Measurements from ENCODE around the gene IDI2.

Gene IDI2

GRCh38 chr10:987870-988666, 37.6 kb downstream of the IDI2 start, which contains the start of gene GTPBP4:
Gene GTPBP4 (plus strand): TSS chr10:988434. CDS start chr10:988480, 46 bp downstream.
- peak; percentile 30 for FAIRE-seq
- TF ChIP-seq POLR2A (IDR thresholded peaks at IDR 0.05; ENCODE audit: low read depth, low read length): peak; percentile 60; the same call in 1 of the 2 replicates
- DNase-seq (ENCODE audit: insufficient read length, low spot score): peak; percentile 85

DNA sequence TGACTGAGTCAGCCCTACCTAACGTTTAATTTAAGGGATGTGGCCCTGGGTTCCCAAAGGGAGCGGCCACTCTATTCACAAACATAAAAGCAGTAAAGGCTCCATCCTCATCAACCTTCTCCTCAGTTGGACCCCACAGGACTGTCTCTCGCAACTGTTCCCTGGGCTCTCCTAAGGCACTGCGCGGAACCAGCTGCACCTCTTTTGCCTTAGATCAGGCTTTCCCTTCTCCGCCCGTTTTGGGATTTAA, 38.1 kb downstream of the IDI2 start:
- no peak for FAIRE-seq
- DNase-seq (ENCODE audit: insufficient read length, low spot score): no peak

GRCh38 chr10:986881-987619, 38.6 kb downstream of the IDI2 start:
- FAIRE-seq: no peak
- TF ChIP-seq POLR2A (IDR thresholded peaks at IDR 0.05; ENCODE audit: low read depth, low read length): no peak
- peak; percentile 22 for DNase-seq (ENCODE audit: insufficient read length, low spot score)

More for the DNA sequence above, 38.1 kb downstream of the IDI2 start:
- TF ChIP-seq POLR2A (IDR thresholded peaks at IDR 0.05; ENCODE audit: low read depth, low read length): no peak

- TF ChIP-seq POLR2A (IDR thresholded peaks at IDR 0.05; ENCODE audit: low read depth, low read length): no peak
- FAIRE-seq: no peak
- peak; percentile 35 for DNase-seq (ENCODE audit: insufficient read length, low spot score)
Observed at GRCh38 chr10:986137-986825, 39.4 kb downstream of the IDI2 start.

GRCh38 chr10:985361-985760, 40.3 kb downstream of the IDI2 start:
- no peak for TF ChIP-seq POLR2A (IDR thresholded peaks at IDR 0.05; ENCODE audit: low read depth, low read length)
- no peak for FAIRE-seq
- DNase-seq (ENCODE audit: insufficient read length, low spot score): no peak

DNA sequence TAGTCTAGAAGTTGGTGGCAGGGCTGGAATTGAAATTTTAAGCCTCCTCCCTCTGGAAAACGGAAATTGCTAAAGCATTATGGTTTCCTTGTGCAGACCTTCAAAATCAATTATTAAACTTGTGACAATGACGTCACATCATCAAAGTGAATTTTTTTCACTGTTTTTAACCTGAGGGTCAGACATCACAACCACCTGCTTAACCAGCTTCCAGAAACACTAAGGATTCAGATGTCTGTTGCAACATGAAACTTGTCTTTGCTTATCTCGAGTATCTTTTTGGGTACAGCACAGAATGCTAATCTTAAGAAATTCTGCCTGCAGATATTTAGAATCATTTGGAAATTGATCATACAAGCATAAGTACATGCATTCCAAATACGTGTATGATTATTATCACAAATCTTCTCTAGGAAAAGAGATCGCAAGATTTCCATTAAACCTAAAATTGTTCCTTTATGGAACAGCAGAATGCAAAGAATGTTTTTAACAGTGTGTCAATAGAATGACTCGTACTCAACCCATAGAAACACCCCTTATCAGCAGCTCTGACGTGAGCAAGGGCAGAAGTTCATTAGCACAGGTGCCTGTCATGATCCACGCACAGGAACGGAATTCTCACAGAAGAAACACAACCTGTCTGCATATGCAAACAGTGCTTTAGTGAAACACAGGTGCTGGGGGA, 41.5 kb downstream of the IDI2 start:
- no peak for TF ChIP-seq POLR2A (IDR thresholded peaks at IDR 0.05; ENCODE audit: low read depth, low read length)
- FAIRE-seq (no peak), DNase-seq (ENCODE audit: insufficient read length, low spot score) (no peak)

GRCh38 chr10:983401-983800, 42.3 kb downstream of the IDI2 start:
- no peak for FAIRE-seq
- DNase-seq (ENCODE audit: insufficient read length, low spot score): no peak
- TF ChIP-seq POLR2A (IDR thresholded peaks at IDR 0.05; ENCODE audit: low read depth, low read length): no peak

- TF ChIP-seq POLR2A (IDR thresholded peaks at IDR 0.05; ENCODE audit: low read depth, low read length): no peak
- FAIRE-seq (no peak), DNase-seq (ENCODE audit: insufficient read length, low spot score) (no peak)
Observed at GRCh38 chr10:980468-981093, 45.1 kb downstream of the IDI2 start.

DNA sequence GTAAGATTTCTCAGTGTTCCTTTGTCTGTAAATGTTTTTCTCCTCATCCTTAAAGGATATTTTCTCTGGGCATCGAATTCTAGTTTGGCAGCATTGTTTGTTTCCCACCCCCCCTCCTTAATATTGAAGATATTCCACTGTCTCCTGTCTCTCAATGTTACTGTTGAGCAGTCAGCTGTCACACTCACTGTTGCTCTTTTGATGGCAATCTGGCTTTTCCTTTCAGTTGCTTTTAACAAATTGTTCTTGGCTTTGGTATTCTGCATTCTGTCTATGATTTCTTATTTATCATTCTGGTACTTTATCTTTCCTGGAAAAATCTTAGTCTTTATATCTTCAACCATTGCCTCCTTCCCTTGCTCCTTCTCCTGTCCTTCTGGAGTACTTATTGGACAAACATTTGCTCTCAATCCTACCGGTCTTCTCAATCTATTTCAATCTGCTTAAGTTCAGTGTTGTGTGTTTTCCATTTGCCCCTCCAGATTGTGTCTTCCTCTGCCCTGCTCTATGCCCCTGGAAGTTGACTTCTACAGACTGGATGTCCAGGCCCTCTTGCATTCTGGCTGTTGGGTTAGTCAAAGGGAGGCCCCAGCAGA, 46.7 kb downstream of the IDI2 start:
- TF ChIP-seq POLR2A (IDR thresholded peaks at IDR 0.05; ENCODE audit: low read depth, low read length): no peak
- no peak for FAIRE-seq
- DNase-seq (ENCODE audit: insufficient read length, low spot score): no peak

GRCh38 chr10:976316-976715, 49.3 kb downstream of the IDI2 start:
- DNase-seq (ENCODE audit: insufficient read length, low spot score) (no peak), FAIRE-seq (no peak)
- TF ChIP-seq POLR2A (IDR thresholded peaks at IDR 0.05; ENCODE audit: low read depth, low read length): no peak

DNA sequence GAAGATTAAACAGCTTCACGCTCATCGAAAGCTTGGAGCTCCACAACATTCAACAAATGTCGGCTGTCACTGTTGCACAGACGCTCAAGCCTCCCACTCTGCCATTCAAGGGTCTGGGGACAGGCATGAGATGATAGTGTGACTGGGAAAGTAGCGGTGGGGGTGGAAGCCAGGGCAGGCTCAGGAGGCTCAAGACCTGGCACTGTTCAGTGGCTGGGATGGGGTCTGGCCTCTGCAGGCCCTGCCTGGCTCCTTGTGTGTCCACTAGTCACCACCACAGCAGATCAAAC, 50.9 kb downstream of the IDI2 start:
- no peak for FAIRE-seq
- no peak for DNase-seq (ENCODE audit: insufficient read length, low spot score)
- no peak for TF ChIP-seq POLR2A (IDR thresholded peaks at IDR 0.05; ENCODE audit: low read depth, low read length)

DNA sequence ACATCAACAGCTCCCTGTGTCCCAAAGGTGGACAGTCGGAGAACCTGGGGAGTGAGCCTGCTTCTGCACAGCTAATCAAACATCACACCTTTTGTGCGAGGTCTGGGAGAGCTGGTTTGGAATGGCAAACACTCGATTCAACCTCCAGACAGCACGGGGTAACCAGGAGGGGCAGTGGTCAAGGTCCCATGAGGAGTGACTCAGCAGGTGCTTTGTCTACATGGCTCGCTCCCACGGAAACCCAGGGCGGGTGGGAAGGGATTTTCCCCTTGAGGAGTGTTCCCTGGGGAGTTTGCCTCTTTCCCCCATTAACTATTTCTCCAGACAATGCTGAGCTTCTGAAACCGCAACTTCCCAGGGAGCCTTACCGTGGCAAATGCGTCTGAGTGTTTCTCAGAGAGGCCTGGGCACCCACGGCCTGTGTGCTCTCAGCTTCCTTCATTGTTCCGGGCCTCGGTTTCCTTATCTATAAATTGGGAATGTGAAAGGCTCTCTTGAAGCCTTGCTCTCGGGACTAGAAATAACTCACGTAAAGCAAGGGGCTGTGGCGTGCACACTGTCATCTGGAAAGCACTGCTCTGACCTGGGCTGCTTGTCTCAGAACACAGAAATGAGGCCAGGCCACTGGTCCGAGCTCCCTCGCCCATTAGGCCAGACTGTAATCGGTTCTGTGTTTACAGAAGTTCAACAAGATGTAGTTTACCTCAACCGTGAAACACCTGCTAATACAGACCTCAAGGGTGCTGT, 51.4 kb downstream of the IDI2 start:
- FAIRE-seq (no peak), DNase-seq (ENCODE audit: insufficient read length, low spot score) (no peak)
- TF ChIP-seq POLR2A (IDR thresholded peaks at IDR 0.05; ENCODE audit: low read depth, low read length): no peak

GRCh38 chr10:972763-973162, 52.9 kb downstream of the IDI2 start:
- FAIRE-seq: no peak
- no peak for DNase-seq (ENCODE audit: insufficient read length, low spot score)
- TF ChIP-seq POLR2A (IDR thresholded peaks at IDR 0.05; ENCODE audit: low read depth, low read length): no peak
